HG03175 (cell line): ENCODE results near the gene PLBD1.

Experiments
- ATAC-seq: cut with Tn5 transposase; IDR thresholded peaks from one replicate; pipeline ENCODE4 v1.9.1; 2021; ENCODE audit warnings: mild to moderate bottlenecking, moderate library complexity; ENCODE audit not compliant: unreplicated experiment

Gene PLBD1

GRCh38 chr12:14570231-14570630, 2.5 kb upstream of the PLBD1 start:
- ATAC-seq, result no peak

- ATAC-seq, result no peak
Measured at GRCh38 chr12:14564336-14564959, 3.2 kb downstream of the PLBD1 start.

GRCh38 chr12:14563046-14563445, 4.6 kb downstream of the PLBD1 start:
- no peak for ATAC-seq

- no peak for ATAC-seq
Measured at GRCh38 chr12:14562279-14562678, 5.4 kb downstream of the PLBD1 start.

- no peak for ATAC-seq
Measured at GRCh38 chr12:14561677-14562238, 5.9 kb downstream of the PLBD1 start.

GRCh38 chr12:14560904-14561574, 6.6 kb downstream of the PLBD1 start:
- ATAC-seq, result no peak

- ATAC-seq, result no peak
Measured at GRCh38 chr12:14558473-14558959, 9.2 kb downstream of the PLBD1 start.

- no peak for ATAC-seq
Measured at GRCh38 chr12:14557966-14558365, 9.7 kb downstream of the PLBD1 start.

GRCh38 chr12:14554281-14555007, 13.2 kb downstream of the PLBD1 start:
- no peak for ATAC-seq

GRCh38 chr12:14548609-14549008, 19.1 kb downstream of the PLBD1 start:
- no peak for ATAC-seq

- no peak for ATAC-seq
Measured at GRCh38 chr12:14547571-14547970, 20.1 kb downstream of the PLBD1 start.

GRCh38 chr12:14545144-14546124, 22.2 kb downstream of the PLBD1 start:
- ATAC-seq, result no peak

- peak; percentile 57 for ATAC-seq
Measured at GRCh38 chr12:14540801-14541462, 26.8 kb downstream of the PLBD1 start.

GRCh38 chr12:14537088-14537487, 30.6 kb downstream of the PLBD1 start:
- no peak for ATAC-seq

GRCh38 chr12:14532152-14532551, 35.5 kb downstream of the PLBD1 start:
- no peak for ATAC-seq

- no peak for ATAC-seq
Measured at GRCh38 chr12:14525964-14526363, 41.7 kb downstream of the PLBD1 start.

- no peak for ATAC-seq
Measured at GRCh38 chr12:14521822-14522221, 45.9 kb downstream of the PLBD1 start.

GRCh38 chr12:14514946-14515345, 52.7 kb downstream of the PLBD1 start:
- ATAC-seq, result no peak

GRCh38 chr12:14514154-14514842, 53.4 kb downstream of the PLBD1 start:
- peak; percentile 59 for ATAC-seq
